OCI-LY1 (cell line): ENCODE results near the gene TIMM22.

Experiments
- H2AFZ ChIP-seq: fragments of 200-600 bp; sonication (generic), shearing (Covaris generic); 2 replicates; pipeline ENCODE4 v1.6.0; 2014; ENCODE audit warnings: antibody characterized with exemption, mild to moderate bottlenecking, low read length
- H3F3A ChIP-seq: fragments of 200-600 bp; sonication (generic), shearing (Covaris generic); 2 replicates; pipeline ENCODE4 v1.6.0; 2014; ENCODE audit warnings: mild to moderate bottlenecking, antibody characterized with exemption, low read length, moderate library complexity; ENCODE audit not compliant: insufficient read depth
- H3K27ac ChIP-seq: fragments of 200-600 bp; sonication (generic); 2 replicates; pipeline ENCODE4 v1.5.1; 2014; ENCODE audit warnings: low read length, mixed run types, mild to moderate bottlenecking, low read depth; ENCODE audit not compliant: poor library complexity, severe bottlenecking
- H3K27me3 ChIP-seq: fragments of 200-600 bp; sonication (generic); 2 replicates; pipeline ENCODE4 v1.6.0; 2014; ENCODE audit warnings: antibody characterized with exemption, mild to moderate bottlenecking, low read length, moderate library complexity; ENCODE audit not compliant: insufficient read depth
- H3K36me3 ChIP-seq: fragments of 200-600 bp; sonication (generic); 2 replicates; pipeline ENCODE4 v1.6.1; 2014; ENCODE audit warnings: mild to moderate bottlenecking, antibody characterized with exemption, low read length, moderate library complexity, mixed read lengths; ENCODE audit not compliant: insufficient read depth
- H3K4me1 ChIP-seq: fragments of 200-600 bp; sonication (generic); 2 replicates; pipeline ENCODE4 v1.5.1; 2014; ENCODE audit warnings: mild to moderate bottlenecking, low read length, moderate library complexity; ENCODE audit not compliant: insufficient read depth, severe bottlenecking
- H3K4me2 ChIP-seq: fragments of 200-600 bp; sonication (generic), shearing (Covaris generic); 2 replicates; pipeline ENCODE4 v1.6.1; 2014; ENCODE audit warnings: low read length
- H3K4me3 ChIP-seq: fragments of 200-600 bp; sonication (generic); 2 replicates; pipeline ENCODE4 v1.5.1; 2014; ENCODE audit warnings: low read length, low read depth, mild to moderate bottlenecking, mixed read lengths; ENCODE audit not compliant: poor library complexity, severe bottlenecking
- H3K79me2 ChIP-seq: fragments of 200-600 bp; shearing (Covaris generic); 2 replicates; pipeline ENCODE4 v1.6.1; 2016; ENCODE audit warnings: mixed run types, low read length, mixed read lengths; ENCODE audit not compliant: insufficient read depth
- H3K9ac ChIP-seq: fragments of 200-600 bp; sonication (generic), shearing (Covaris generic); 2 replicates; pipeline ENCODE4 v1.6.1; 2014; ENCODE audit warnings: mild to moderate bottlenecking, low read length, mixed read lengths
- H3K9me2 ChIP-seq: fragments of 200-600 bp; sonication (generic), shearing (Covaris generic); 2 replicates; pipeline ENCODE4 v1.6.1; 2014; ENCODE audit warnings: low read depth, mild to moderate bottlenecking, low read length, mixed read lengths
- H3K9me3 ChIP-seq: fragments of 200-600 bp; shearing (Covaris generic); 2 replicates; pipeline ENCODE4 v1.6.1; 2014; ENCODE audit warnings: low read length, mixed read lengths
- H4K20me1 ChIP-seq: fragments of 200-600 bp; sonication (generic), shearing (Covaris generic); 2 replicates; pipeline ENCODE4 v1.6.0; 2016; ENCODE audit warnings: mild to moderate bottlenecking, low read length; ENCODE audit not compliant: insufficient read depth
- CTCF ChIP-seq: fragments of 200-600 bp; sonication (generic), shearing (Covaris generic); IDR thresholded peaks from 2 replicates; pipeline ENCODE4 v1.5.1; 2017; ENCODE audit warnings: mild to moderate bottlenecking, antibody characterized with exemption, low read length, moderate library complexity, mixed read lengths
- EZH2 ChIP-seq: fragments of 200-600 bp; sonication (generic), shearing (Covaris generic); IDR thresholded peaks from 2 replicates; pipeline ENCODE4 v1.8.0; 2017; ENCODE audit warnings: borderline replicate concordance, mixed run types, mild to moderate bottlenecking, antibody characterized with exemption, low read length, moderate library complexity, mixed read lengths

TIMM22 gene

DNA sequence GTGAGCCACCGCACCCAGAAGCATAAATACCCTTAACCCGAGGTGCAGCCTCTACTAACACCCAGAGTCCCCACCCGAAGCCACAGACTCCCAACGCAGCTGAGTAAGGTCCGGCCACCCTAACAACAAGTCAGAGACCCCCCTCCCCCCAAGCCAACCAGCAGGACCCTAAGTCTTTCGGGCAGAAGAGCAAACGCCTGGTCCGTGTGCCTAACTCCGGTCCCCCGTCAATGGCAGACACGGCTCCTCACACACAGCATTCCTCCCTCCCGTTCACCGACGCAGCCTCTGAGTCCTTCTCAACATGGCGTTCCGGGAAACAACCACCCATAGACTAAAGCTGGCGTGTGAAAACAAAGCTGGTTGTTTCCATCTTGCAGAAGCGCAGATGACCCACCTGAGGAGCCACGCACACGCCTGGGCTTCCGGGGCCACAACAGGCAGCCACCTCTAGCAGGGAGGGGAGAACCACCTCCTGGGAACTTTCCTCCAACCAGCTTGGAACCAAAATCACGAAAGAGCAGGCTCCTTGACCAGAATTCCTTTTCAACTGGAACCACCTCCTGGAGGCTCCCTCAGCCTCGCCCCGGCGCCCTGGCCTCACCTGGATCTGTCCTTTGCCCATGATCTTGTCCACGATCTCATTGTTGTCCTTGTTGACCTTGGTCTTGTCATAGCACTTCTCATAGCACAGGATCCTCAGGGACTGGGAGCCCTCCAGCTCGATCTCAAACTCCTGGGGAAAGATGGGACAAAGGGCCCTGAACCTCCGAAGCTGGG, 52.7 kb downstream of the TIMM22 start:
- H2AFZ ChIP-seq: no peak overlapping the region
- H3K79me2 ChIP-seq: no peaks in the 10 kb centered on the region
- H3K4me3 ChIP-seq: no peak overlapping the region
- TF ChIP-seq CTCF (no peak), EZH2 (no peak)
- no peaks in the 10 kb centered on the region for H3K4me1 ChIP-seq
- no peaks in the 10 kb centered on the region for H4K20me1 ChIP-seq
- H3K36me3 ChIP-seq: peaks cover 15% of the 10 kb centered on the region
- H3F3A ChIP-seq: no peaks in the 10 kb centered on the region
- no peaks in the 10 kb centered on the region for H3K27me3 ChIP-seq
- H3K27ac ChIP-seq: no peak overlapping the region
- H3K9me3 ChIP-seq: no peaks in the 10 kb centered on the region
- H3K4me2 ChIP-seq: no peak overlapping the region
- H3K9ac ChIP-seq: no peak overlapping the region
- H3K9me2 ChIP-seq: no peaks in the 10 kb centered on the region

DNA sequence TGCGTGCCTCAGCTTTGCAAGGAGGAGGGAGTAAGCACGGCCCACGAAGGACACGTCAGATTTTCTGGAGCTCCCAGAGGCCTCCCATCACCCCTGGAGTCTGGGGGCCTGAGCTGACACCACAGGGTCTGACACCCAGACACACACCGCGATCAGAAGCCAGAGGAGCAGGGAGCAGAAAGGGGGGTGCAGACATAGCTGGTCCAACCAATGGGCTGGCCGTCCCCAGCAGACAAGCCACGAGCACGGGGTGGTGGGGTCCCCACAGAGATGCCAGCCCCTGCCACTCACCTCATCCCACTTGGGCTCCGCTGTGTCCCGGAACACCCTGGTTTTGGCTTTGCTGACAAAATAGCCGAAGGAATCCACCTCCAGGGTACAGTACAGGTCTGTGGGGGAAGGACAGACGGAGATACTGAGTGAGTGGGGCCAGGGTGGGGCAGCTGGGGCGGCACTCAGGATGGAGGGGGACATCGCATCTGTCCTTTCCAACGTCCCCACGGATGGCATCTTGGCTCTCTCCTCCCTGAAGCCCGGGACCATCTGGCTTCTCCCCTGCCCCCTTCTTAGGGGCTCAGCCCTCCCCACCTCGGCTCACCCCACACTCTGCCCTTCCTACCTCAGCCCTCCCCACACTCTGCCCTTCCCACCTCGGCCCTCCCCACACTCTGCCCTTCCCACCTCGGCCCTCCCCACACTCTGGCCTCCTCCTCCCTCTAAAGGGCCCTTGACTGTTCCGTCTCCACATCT, 53.5 kb downstream of the TIMM22 start:
- TF ChIP-seq EZH2 (no peak), CTCF (no peak)
- Histone ChIP-seq H3F3A (no peaks in the 10 kb centered on the region), H3K36me3 (peaks cover 23% of the 10 kb centered on the region), H3K9me3 (no peaks in the 10 kb centered on the region), H3K27me3 (no peaks in the 10 kb centered on the region), H3K4me1 (no peaks in the 10 kb centered on the region), H3K9ac (no peak overlapping the region), H3K79me2 (no peaks in the 10 kb centered on the region), H2AFZ (no peak overlapping the region), H3K27ac (no peak overlapping the region), H3K4me2 (no peak overlapping the region), H4K20me1 (no peaks in the 10 kb centered on the region), H3K9me2 (no peaks in the 10 kb centered on the region), H3K4me3 (no peak overlapping the region)

DNA sequence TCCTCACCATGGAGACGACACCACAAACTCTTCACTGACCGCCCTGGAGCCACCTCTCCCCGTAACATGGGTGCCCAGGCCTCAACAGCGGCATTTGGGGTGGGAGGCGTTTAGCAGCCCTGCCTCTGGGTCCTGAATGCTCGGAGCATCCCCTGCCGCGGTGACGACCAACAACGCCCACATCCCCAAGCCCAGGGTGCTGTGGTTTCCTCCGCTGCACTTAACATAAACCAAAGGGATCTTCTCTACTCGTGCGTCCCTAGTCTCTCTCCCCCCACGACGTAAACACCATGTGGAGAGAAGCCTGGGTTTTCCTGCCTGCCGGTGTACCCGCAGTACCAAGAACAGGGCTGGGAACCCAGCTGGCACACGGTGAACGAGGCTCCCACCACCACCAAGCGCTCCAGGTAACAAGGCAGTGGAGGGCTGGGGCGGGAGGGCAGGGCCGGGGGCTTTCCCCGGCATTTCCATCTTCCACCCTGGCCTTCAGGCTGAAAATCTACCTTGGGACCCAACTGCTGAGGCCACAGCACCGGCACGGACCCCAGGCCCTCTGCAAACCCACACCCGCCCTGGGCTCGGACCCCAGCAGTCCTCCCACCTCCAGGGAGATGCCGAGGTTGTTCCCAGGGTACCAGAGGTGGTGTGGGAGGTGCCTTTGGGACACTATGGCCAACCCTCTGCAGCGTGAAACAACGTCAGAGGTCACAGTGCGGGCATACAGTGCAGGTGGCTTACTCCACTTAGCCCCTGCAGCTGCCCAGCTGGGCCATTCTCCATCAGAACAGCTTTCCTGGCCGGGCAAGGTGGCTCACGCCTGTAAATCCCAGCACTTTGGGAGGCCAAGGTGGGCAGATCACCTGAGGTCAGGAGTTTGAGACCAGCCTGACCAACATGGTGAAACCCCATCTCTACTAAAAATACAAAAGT, 54.3 kb downstream of the TIMM22 start:
- no peaks in the 10 kb centered on the region for H3K9me2 ChIP-seq
- no peaks in the 10 kb centered on the region for H3K4me1 ChIP-seq
- no peak overlapping the region for H3K4me3 ChIP-seq
- H2AFZ ChIP-seq: no peak overlapping the region
- H3K9me3 ChIP-seq: no peaks in the 10 kb centered on the region
- H3K36me3 ChIP-seq: peaks cover 23% of the 10 kb centered on the region
- H3K79me2 ChIP-seq: no peaks in the 10 kb centered on the region
- H3K4me2 ChIP-seq: no peak overlapping the region
- H4K20me1 ChIP-seq: no peaks in the 10 kb centered on the region
- TF ChIP-seq CTCF (no peak), EZH2 (no peak)
- H3K9ac ChIP-seq: no peak overlapping the region
- H3K27me3 ChIP-seq: no peaks in the 10 kb centered on the region
- H3F3A ChIP-seq: no peaks in the 10 kb centered on the region
- H3K27ac ChIP-seq: no peak overlapping the region
